NCI-H2081 treated with DMSO at 0.1 percent for 48 hours (cell line): ENCODE data around the gene CD37.
"Not testable (repeated sequence)": the region's sequence is repeated elsewhere in the genome, so short reads cannot be mapped to it uniquely, and the experiment has no call there.

Source experiments
- DNase-seq: peaks from one replicate; lab custom pipeline; 2025; lab: John Stamatoyannopoulos, UW

Gene CD37

GRCh38 chr19:49347191-49347590, 12.0 kb downstream of the CD37 start:
- DNase-seq = no peak

DNA sequence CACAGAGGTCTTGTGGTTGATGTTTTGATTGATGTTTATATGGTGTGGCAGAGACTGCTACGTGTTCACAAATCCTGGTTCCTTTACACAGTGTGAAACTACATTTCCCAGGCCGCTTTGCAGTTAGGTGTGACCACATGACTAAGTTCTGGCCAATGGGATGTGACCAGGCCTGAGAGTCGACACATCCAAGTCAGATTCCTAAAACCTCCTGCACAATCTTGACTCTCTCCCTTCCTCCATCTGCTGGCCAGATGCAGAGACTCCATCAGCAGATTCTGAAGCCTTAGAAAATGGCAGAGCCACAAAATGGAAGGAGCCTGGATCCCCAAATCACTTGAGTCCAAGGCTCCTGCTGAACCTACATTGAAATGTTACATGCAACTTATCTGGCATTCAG, 12.6 kb downstream of the CD37 start:
- no peak for DNase-seq

- no peak for DNase-seq
These were observed 13.3 kb downstream of the CD37 start for GRCh38 chr19:49348305-49349189.

GRCh38 chr19:49349567-49349966, 14.4 kb downstream of the CD37 start:
- no peak for DNase-seq

GRCh38 chr19:49355909-49356353, 20.7 kb downstream of the CD37 start:
- no peak for DNase-seq

- DNase-seq = no peak
These were observed 21.2 kb downstream of the CD37 start for GRCh38 chr19:49356382-49356781.

DNA sequence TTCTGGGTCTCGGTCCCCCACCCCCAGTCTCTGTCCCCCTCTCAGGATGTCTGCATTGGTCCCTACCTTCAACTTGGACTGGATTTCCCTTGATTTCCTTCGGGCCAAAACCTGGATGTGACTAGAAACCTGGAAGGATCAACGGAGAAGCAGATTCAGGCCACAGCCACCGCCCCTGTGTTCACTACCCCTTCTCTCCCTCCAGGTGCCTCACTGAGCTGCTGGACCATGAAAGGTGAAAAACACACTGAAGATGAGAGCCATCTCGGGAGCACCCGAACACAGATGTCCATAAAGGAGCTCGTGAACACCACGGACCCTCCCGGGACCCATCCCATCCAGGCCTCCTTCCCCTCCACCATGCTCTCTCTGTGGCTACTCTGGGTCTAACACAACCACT, 22.0 kb downstream of the CD37 start:
- DNase-seq = no peak

DNA sequence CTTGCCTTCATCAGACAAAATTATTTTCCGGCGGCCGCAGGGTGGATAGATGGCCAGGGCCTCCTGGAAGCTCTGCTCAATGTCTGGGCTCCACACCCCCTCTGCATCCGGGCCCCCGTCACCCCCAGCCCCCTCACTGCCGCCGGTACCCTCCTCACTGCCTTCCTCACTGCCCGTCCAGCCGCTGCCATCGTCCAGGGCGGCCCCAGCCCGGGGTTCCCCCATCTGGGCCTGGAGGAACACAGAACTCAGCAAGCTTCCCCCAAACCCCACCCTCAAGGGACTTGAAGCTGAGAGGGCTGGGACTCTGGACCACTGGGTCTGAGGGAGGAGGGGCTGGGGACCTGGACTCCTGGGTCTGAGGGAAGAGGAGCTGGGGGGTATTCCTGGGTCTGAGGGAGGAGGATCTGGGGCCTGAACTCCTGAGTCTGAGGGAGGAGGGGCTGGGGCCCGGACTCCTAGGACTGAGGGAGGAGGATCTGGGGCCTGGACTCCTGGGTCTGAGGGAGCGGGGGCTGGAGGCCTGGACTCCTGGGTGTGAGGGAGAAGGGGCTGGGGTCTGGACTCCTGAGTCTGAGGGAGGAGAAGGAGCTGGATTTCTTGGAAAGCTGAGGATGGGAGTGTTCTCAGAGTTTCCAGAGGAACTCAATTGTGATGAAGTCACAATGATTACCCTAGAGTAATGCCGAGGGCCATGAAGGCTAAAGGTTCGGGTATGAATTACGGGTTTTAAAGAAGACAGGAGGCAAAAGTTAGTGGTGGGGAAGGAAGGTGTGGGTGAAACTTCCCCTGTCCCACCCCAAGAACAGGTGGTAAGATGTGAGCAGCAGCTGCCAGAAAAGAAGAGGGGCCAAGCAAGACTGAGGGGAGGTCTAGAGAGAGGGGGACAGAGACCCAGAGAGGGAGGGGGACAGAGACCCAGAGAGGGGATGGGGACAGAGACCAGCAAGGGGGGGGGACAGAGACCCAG, 24.9 kb downstream of the CD37 start:
- no peak for DNase-seq

DNA sequence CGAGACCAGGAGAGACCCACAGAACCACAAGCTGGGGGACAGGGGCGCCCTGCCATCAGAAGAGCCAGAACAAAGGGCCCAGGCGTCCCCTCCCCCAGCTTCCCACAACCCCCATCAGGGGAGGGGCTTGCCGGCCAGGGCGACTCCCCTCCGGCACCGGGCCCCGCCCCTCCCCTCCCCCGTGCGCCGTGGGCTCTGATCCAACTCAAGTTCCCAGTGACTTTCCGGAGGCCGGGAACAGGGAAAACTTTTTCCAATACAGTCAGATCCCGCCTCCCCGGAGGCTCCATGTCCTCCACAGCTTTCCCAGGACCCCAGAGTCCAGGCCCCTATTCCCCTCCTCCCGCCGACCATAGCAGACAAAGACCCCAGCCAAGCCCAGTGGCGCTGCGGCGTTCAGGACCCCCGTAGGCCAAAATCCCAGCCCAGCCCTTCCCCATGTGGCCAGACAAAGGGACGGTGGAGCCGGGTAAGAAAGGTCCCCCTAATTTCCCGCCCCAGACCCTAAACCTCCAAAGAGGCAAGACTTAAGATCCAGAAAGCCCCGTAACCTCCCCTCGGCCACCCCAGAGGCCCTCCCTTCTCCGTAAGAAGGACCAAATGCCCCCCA, 26.3 kb downstream of the CD37 start:
- no peak for DNase-seq

DNA sequence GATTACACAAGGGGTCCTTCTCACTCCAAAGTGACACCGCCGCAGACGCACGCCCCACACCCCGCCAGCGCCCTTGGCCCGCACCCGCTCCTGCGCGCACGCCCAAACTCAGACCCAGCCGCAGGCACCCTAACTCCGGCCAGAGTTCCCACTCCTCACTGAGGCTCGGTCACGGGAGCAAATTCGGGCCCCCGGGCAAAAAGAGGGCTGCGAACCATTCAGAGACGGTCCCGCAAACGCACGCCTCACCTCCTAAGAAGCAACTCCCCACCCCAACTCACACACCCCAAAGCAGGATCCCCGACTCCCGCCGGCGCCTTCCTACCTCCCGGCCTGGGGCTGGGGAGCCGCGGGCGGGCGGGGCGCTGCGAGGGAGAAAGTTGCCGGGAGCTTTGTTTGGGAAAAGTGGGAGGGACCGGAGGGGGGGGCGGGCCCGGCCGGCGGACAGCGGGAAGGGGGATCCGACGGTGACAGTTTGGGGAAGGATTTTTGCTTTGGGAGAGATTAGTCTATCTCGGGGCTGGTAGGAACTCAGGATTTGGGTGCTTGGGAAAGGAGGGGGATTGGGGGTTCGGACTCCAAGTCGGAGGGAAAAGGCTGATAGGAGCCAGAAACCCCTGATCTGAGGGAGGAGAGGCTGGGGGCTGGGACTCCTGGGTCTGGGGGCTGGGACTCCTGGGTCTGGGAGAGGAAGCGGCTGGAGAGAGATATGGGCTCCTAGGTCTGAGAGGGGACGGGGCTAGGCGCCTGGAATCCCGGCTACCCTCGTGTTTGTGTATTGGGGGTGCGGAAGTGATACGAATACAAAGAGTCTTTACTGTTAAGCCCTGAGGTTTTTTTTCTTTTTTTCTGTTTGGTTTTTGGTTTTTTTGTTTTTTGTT, 27.1 kb downstream of the CD37 start, which contains the start of gene TEAD2:
Gene TEAD2, minus strand, starts transcription at position 369 of the 881 bp plus-strand sequence. CDS start 2,341 bp downstream, outside the sequence.
- DNase-seq = no peak

DNA sequence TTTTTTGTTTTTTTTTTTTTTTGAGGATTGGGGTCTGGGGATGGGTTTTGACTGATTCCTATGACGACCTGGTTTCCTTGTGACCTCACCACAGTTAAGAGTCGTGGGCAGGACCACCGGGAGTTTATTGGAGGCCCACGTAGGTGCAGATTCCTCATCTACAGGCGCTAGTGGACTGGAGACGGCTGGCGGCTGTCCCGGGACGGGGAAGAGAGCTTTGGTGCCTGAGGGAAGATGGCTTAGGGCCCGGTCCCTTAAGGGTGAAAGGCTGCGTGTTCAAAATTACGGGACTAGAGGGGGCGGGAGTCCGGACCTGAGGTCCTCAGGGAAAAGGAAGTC, 27.7 kb downstream of the CD37 start:
- DNase-seq = no peak

DNA sequence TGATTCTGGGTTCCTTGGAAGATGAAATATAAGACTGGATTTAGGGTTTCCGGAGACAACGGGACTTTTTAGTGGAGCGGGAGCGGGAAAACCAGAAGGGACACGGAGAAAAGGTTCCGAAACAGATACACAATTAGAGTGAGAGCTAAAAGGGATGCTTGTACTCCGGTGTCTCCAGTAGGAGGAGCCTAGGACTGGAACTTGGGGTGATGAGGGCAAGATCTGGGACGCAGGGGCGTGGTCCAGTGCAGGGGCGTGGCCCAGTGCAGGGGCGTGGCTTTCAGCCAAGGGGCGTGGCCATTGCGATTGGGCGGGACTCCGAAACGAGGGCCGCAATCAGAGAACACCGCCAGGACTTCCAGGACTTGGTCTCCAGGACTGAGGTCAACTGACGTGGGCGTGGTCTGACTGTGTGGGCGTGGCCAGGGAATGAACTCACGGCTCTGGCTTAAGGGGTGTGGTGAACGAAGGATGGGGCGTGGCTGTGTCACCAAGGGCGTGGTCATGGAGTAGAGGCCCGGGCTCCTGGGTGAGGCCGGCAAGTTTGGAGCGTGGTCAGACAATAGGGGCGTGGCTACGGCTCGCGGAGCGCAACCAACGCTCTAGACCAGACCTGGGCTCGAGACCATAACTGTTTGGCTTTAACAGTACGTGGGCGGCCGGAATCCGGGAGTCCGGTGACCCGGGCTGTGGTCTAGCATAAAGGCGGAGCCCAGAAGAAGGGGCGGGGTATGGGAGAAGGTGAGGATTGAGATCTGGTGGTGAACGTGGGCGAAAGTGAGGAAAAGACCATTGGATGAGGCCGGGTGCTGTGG, 28.3 kb downstream of the CD37 start, which contains the start of gene DKKL1:
Gene DKKL1, plus strand, starts transcription at position 610 of the 815 bp plus-strand sequence. Its CDS starts 122 bp downstream, at position 732.
- DNase-seq = no peak

DNA sequence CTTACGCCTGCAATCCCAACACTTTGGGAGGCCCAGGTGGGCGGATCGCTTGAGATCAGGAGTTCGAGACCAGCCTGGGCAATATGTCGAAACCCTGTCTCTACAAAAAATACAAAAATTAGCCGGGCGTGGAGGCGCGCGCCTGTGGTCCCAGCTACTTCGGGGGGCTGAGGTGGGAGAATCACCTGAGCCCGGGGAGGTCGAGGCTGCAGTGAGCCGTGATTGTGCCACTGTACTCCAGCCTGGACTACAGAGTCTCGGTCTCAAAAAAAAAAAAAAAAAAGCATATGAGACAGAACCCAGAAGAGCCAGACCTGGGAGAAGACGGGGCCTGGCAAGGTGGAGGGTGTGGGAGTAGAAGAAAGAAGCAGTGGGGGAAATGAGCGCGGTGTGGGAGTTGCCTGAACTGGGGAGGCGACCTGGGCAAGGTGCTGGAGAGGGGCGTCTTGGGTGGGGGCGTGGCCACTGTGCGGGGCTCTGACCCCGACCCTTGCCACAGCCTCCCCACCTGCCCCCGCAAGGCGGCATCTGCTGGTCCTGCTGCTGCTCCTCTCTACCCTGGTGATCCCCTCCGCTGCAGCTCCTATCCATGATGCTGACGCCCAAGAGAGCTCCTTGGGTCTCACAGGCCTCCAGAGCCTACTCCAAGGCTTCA, 29.0 kb downstream of the CD37 start:
- DNase-seq = no peak

GRCh38 chr19:49366110-49366509, 30.9 kb downstream of the CD37 start:
- DNase-seq = no peak

GRCh38 chr19:49368711-49369358, 33.6 kb downstream of the CD37 start:
- no peak for DNase-seq

- no peak for DNase-seq
These were observed 36.0 kb downstream of the CD37 start for GRCh38 chr19:49371184-49371583.

DNA sequence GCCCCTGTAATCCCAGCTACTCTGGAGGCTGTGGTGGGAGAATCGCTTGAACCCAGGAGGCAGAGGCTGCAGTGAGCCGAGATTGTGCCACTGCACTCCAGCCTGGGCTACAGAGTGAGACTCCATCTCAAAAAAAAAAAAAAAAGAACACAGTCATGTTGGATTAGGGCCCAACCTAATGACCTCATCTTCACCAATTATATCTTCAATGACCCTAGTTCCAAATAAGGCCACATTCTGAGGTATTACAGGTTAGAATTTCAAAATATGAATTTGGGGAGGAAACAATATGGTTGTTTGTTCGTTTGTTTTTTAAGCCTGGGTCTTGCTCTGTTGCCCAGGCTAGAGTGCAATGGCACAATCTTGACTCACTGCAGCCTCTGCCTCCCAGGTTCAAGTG, 38.0 kb downstream of the CD37 start:
- DNase-seq = not testable (repeated sequence)

- DNase-seq = no peak
These were observed 39.6 kb downstream of the CD37 start for GRCh38 chr19:49374665-49375434.
